ENCODE measurements around the gene OR2AT4. TPM values are rescaled to one million over a fixed set of nuclear protein-coding genes. Genes with fewer than 3 reads are reported as not detected.
A peak's percentile ranks its signal among the peaks of the same experiment; 100 is the strongest.
"Not testable (repeated sequence)": the region's sequence is repeated elsewhere in the genome, so short reads cannot be mapped to it uniquely, and the experiment has no call there.

Gene OR2AT4
- total and polyA plus RNA-seq, 2 donors: under 0.01 TPM; not detected in 1

GRCh38 chr11:75107187-75107586 is 10.5 kb upstream of the OR2AT4 start:
- H3K9me3 ChIP-seq (ENCODE audit: control insufficient read depth in 2 of 2, insufficient read depth in 1 of 2, low read length in 1 of 2): no peaks in the 10 kb centered on the region
- no peaks in the 10 kb centered on the region for H3K4me1 ChIP-seq (ENCODE audit: control insufficient read depth in 2 of 2, insufficient read depth in 2 of 2, low read length in 2 of 2)
- no peaks in the 10 kb centered on the region for H3K36me3 ChIP-seq (ENCODE audit: control insufficient read depth in 2 of 2, insufficient read depth in 2 of 2, low read length in 1 of 2)
- no peak overlapping the region for H3K27ac ChIP-seq (ENCODE audit: low read depth in 1 of 2, low read length in 1 of 2)
- DNase-seq (ENCODE audit: low read depth in 6 of 9, low spot score in 9 of 9): no peak
- 82% methylated on average over 4 of the region's 4 CpGs for WGBS
- no peaks in the 10 kb centered on the region for H3K27me3 ChIP-seq (ENCODE audit: control insufficient read depth in 2 of 2, insufficient read depth in 1 of 2, low read length in 1 of 2)
- H3K4me3 ChIP-seq (ENCODE audit: low read length in 2 of 2): no peak overlapping the region

- not testable (repeated sequence) for H3K4me3 ChIP-seq (ENCODE audit: low read length in 2 of 2); H3K4me1 ChIP-seq (ENCODE audit: control insufficient read depth in 2 of 2, insufficient read depth in 2 of 2, low read length in 2 of 2); H3K27ac ChIP-seq (ENCODE audit: low read depth in 1 of 2, low read length in 1 of 2); H3K36me3 ChIP-seq (ENCODE audit: control insufficient read depth in 2 of 2, insufficient read depth in 2 of 2, low read length in 1 of 2); H3K27me3 ChIP-seq (ENCODE audit: control insufficient read depth in 2 of 2, insufficient read depth in 1 of 2, low read length in 1 of 2); DNase-seq (ENCODE audit: low read depth in 6 of 9, low spot score in 9 of 9); H3K9me3 ChIP-seq (ENCODE audit: control insufficient read depth in 2 of 2, insufficient read depth in 1 of 2, low read length in 1 of 2)
- 82% methylated on average over 2 of the region's 2 CpGs for WGBS
These were observed 9.4 kb upstream of the OR2AT4 start for GRCh38 chr11:75105967-75106681.

GRCh38 chr11:75105462-75105925 is 8.8 kb upstream of the OR2AT4 start:
- H3K27me3 ChIP-seq (ENCODE audit: control insufficient read depth in 2 of 2, insufficient read depth in 1 of 2, low read length in 1 of 2): no peaks in the 10 kb centered on the region
- no peaks in the 10 kb centered on the region for H3K9me3 ChIP-seq (ENCODE audit: control insufficient read depth in 2 of 2, insufficient read depth in 1 of 2, low read length in 1 of 2)
- no peak overlapping the region for H3K27ac ChIP-seq (ENCODE audit: low read depth in 1 of 2, low read length in 1 of 2)
- WGBS: 77% methylated on average over 9 of the region's 9 CpGs
- DNase-seq (ENCODE audit: low read depth in 6 of 9, low spot score in 9 of 9): no peak
- no peaks in the 10 kb centered on the region for H3K4me1 ChIP-seq (ENCODE audit: control insufficient read depth in 2 of 2, insufficient read depth in 2 of 2, low read length in 2 of 2)
- no peak overlapping the region for H3K4me3 ChIP-seq (ENCODE audit: low read length in 2 of 2)
- no peaks in the 10 kb centered on the region for H3K36me3 ChIP-seq (ENCODE audit: control insufficient read depth in 2 of 2, insufficient read depth in 2 of 2, low read length in 1 of 2)

DNA sequence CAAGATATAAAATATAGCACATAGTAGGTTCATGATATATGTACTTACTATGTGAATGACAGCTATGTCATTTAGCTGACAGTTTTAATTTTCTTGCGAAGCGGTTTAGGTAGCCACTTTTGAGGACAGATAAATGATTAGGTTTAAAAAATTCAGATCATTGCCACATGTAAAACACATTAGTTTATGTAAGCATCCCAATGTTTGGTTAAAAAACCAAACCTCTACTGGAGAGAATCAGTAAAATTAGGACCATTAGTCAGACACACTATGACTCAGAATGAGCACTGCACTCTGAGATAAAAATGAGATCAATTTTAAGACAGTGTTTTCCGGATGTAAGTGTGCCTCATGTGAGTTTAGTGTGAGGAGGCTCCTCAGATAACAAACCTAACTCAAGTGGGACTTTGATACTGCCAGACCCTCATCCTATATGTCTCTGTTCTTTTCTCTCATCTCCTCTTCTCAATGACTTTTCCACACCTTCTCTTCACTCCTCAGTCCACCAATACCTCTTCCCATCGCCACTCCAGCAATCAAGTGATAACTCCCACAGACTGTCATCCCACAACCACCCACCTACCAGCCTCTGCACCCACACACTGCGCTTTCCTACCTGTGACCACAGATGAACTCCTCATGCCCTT is 6.8 kb upstream of the OR2AT4 start:
- no peaks in the 10 kb centered on the region for H3K27me3 ChIP-seq (ENCODE audit: control insufficient read depth in 2 of 2, insufficient read depth in 1 of 2, low read length in 1 of 2)
- H3K4me3 ChIP-seq (ENCODE audit: low read length in 2 of 2): no peak overlapping the region
- H3K36me3 ChIP-seq (ENCODE audit: control insufficient read depth in 2 of 2, insufficient read depth in 2 of 2, low read length in 1 of 2): no peaks in the 10 kb centered on the region
- DNase-seq (ENCODE audit: low read depth in 6 of 9, low spot score in 9 of 9): no peak
- H3K27ac ChIP-seq (ENCODE audit: low read depth in 1 of 2, low read length in 1 of 2): no peak overlapping the region
- H3K9me3 ChIP-seq (ENCODE audit: control insufficient read depth in 2 of 2, insufficient read depth in 1 of 2, low read length in 1 of 2): no peaks in the 10 kb centered on the region
- H3K4me1 ChIP-seq (ENCODE audit: control insufficient read depth in 2 of 2, insufficient read depth in 2 of 2, low read length in 2 of 2): no peaks in the 10 kb centered on the region
- 95% methylated on average over 5 of the region's 5 CpGs for WGBS

- no peak for DNase-seq (ENCODE audit: low read depth in 6 of 9, low spot score in 9 of 9)
- Histone ChIP-seq H3K36me3 (ENCODE audit: control insufficient read depth in 2 of 2, insufficient read depth in 2 of 2, low read length in 1 of 2) (no peaks in the 10 kb centered on the region), H3K4me3 (ENCODE audit: low read length in 2 of 2) (no peak overlapping the region), H3K27ac (ENCODE audit: low read depth in 1 of 2, low read length in 1 of 2) (no peak overlapping the region), H3K9me3 (ENCODE audit: control insufficient read depth in 2 of 2, insufficient read depth in 1 of 2, low read length in 1 of 2) (no peaks in the 10 kb centered on the region), H3K4me1 (ENCODE audit: control insufficient read depth in 2 of 2, insufficient read depth in 2 of 2, low read length in 2 of 2) (no peaks in the 10 kb centered on the region), H3K27me3 (ENCODE audit: control insufficient read depth in 2 of 2, insufficient read depth in 1 of 2, low read length in 1 of 2) (peaks cover 0 to 2% of the 10 kb centered on the region in 2 donors)
- 94% methylated on average over 8 of the region's 8 CpGs for WGBS
These were observed 4.9 kb upstream of the OR2AT4 start for GRCh38 chr11:75101424-75102128.

GRCh38 chr11:75100314-75100713 is 3.6 kb upstream of the OR2AT4 start:
- 55% methylated on average over 3 of the region's 3 CpGs for WGBS
- DNase-seq (ENCODE audit: low read depth in 6 of 9, low spot score in 9 of 9): peak in 1 of 9 donors; percentile 7
- Histone ChIP-seq H3K9me3 (ENCODE audit: control insufficient read depth in 2 of 2, insufficient read depth in 1 of 2, low read length in 1 of 2) (no peaks in the 10 kb centered on the region), H3K27ac (ENCODE audit: low read depth in 1 of 2, low read length in 1 of 2) (no peak overlapping the region), H3K36me3 (ENCODE audit: control insufficient read depth in 2 of 2, insufficient read depth in 2 of 2, low read length in 1 of 2) (no peaks in the 10 kb centered on the region), H3K4me3 (ENCODE audit: low read length in 2 of 2) (no peak overlapping the region), H3K4me1 (ENCODE audit: control insufficient read depth in 2 of 2, insufficient read depth in 2 of 2, low read length in 2 of 2) (no peaks in the 10 kb centered on the region), H3K27me3 (ENCODE audit: control insufficient read depth in 2 of 2, insufficient read depth in 1 of 2, low read length in 1 of 2) (peaks cover 0 to 2% of the 10 kb centered on the region in 2 donors)

DNA sequence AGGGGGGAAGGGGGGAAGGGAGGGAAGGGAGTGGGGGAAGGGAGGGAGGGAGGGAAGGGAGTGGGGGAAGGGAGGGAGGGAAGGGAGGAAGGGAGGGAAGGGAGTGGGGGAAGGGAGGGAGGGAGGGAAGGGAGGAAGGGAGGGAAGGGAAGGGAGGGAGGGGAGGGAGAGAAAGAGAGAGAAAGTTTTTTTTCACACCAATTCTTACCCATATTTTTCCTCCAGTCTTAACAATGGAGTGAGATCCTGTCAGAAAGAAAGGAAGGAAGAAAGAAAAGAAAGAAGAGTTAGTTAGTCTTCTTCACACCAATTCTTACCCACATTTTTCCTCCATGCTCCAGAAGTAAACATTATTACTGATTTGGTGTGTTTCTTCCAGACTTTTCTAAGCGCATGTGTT is 3.0 kb upstream of the OR2AT4 start:
- DNase-seq (ENCODE audit: low read depth in 6 of 9, low spot score in 9 of 9): no peak
- WGBS: 100% methylated on average over 1 of the region's 1 CpG

DNA sequence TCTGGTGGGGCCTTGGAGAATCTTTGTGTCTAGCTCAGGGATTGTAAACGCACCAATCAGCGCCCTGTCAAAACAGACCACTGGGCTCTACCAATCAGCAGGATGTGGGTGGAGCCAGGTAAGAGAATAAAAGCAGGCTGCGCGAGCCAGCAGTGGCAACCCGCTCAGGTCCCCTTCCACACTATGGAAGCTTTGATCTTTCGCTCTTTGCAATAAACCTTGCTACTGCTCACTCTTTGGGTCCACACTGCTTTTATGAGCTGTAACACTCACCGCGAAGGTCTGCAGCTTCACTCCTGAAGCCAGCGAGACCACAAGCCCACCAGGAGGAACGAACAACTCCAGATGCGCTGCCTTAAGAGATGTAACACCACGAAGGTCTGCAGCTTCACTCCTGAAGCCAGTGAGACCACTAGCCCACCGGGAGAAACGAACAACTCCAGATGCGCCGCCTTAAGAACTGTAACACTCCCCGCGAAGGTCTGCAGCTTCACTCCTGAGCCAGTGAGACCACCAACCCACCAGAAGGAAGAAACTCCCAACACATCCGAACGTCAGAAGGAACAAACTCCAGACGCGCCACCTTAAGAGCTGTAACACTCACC is 2.3 kb upstream of the OR2AT4 start:
- WGBS: 96% methylated on average over 22 of the region's 22 CpGs
- DNase-seq (ENCODE audit: low read depth in 6 of 9, low spot score in 9 of 9); H3K4me3 ChIP-seq (ENCODE audit: low read length in 2 of 2); H3K4me1 ChIP-seq (ENCODE audit: control insufficient read depth in 2 of 2, insufficient read depth in 2 of 2, low read length in 2 of 2); H3K36me3 ChIP-seq (ENCODE audit: control insufficient read depth in 2 of 2, insufficient read depth in 2 of 2, low read length in 1 of 2); H3K27ac ChIP-seq (ENCODE audit: low read depth in 1 of 2, low read length in 1 of 2); H3K9me3 ChIP-seq (ENCODE audit: control insufficient read depth in 2 of 2, insufficient read depth in 1 of 2, low read length in 1 of 2); H3K27me3 ChIP-seq (ENCODE audit: control insufficient read depth in 2 of 2, insufficient read depth in 1 of 2, low read length in 1 of 2): not testable (repeated sequence)

More for the DNA sequence above, 3.0 kb upstream of the OR2AT4 start:
- H3K27me3 ChIP-seq (ENCODE audit: control insufficient read depth in 2 of 2, insufficient read depth in 1 of 2, low read length in 1 of 2): peaks cover 0 to 2% of the 10 kb centered on the region in 2 donors
- H3K4me3 ChIP-seq (ENCODE audit: low read length in 2 of 2): no peak overlapping the region
- H3K27ac ChIP-seq (ENCODE audit: low read depth in 1 of 2, low read length in 1 of 2): no peak overlapping the region
- no peaks in the 10 kb centered on the region for H3K4me1 ChIP-seq (ENCODE audit: control insufficient read depth in 2 of 2, insufficient read depth in 2 of 2, low read length in 2 of 2)
- no peaks in the 10 kb centered on the region for H3K9me3 ChIP-seq (ENCODE audit: control insufficient read depth in 2 of 2, insufficient read depth in 1 of 2, low read length in 1 of 2)
- H3K36me3 ChIP-seq (ENCODE audit: control insufficient read depth in 2 of 2, insufficient read depth in 2 of 2, low read length in 1 of 2): no peaks in the 10 kb centered on the region

GRCh38 chr11:75098181-75098580 is 1.5 kb upstream of the OR2AT4 start:
- not testable (repeated sequence) for H3K4me3 ChIP-seq (ENCODE audit: low read length in 2 of 2); DNase-seq (ENCODE audit: low read depth in 6 of 9, low spot score in 9 of 9); H3K27ac ChIP-seq (ENCODE audit: low read depth in 1 of 2, low read length in 1 of 2); H3K9me3 ChIP-seq (ENCODE audit: control insufficient read depth in 2 of 2, insufficient read depth in 1 of 2, low read length in 1 of 2); H3K36me3 ChIP-seq (ENCODE audit: control insufficient read depth in 2 of 2, insufficient read depth in 2 of 2, low read length in 1 of 2); H3K27me3 ChIP-seq (ENCODE audit: control insufficient read depth in 2 of 2, insufficient read depth in 1 of 2, low read length in 1 of 2); H3K4me1 ChIP-seq (ENCODE audit: control insufficient read depth in 2 of 2, insufficient read depth in 2 of 2, low read length in 2 of 2)
- 99% methylated on average over 21 of the region's 21 CpGs for WGBS
